Esophagus muscularis mucosa (tissue), 3 donors: Measurements from ENCODE around the gene PTPN7.

Experiments
- POLR2A ChIP-seq: fragments of 450-650 bp; IDR thresholded peaks from one replicate; pipeline ENCODE4 v1.6.1; 2017; ENCODE audit warnings: antibody characterized with exemption, moderate library complexity, mild to moderate bottlenecking, low read depth
- POLR2AphosphoS5 ChIP-seq, 2 donors: sonication (generic); formaldehyde crosslinking; IDR thresholded peaks; one replicate each; pipeline ENCODE4 v1.6.1; 2017; ENCODE audit warnings: antibody characterized with exemption in 2 of 2
- TF ChIP-seq, protein P1 (sequence below), 3 experiments: fragments of 200-600 bp in 2 of 3; fragments of 450-650 bp in 1 of 3; sonication (generic) in 2 of 3; IDR thresholded peaks; one replicate each; pipeline ENCODE4 v1.5.1; 2017 to 2019; ENCODE audit warnings: antibody characterized with exemption in 3 of 3, mild to moderate bottlenecking in 2 of 3, moderate library complexity in 1 of 3

DNA sequence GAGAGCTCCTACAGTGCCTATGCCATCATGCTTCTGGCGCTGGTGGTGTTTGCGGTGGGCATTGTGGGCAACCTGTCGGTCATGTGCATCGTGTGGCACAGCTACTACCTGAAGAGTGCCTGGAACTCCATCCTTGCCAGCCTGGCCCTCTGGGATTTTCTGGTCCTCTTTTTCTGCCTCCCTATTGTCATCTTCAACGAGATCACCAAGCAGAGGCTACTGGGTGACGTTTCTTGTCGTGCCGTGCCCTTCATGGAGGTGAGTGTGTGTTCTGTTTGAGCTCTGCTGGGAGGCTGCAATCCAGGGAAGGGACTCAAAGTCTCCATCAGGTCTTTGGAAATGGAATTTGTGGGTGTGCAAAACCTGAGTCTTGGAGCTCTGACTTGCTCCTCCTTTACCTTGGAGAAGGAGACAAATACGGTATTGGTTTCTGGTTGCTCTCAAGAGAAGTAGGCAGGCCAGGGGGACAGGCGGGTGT, 37.0 kb downstream of the PTPN7 start:
- TF ChIP-seq, protein P1, sequence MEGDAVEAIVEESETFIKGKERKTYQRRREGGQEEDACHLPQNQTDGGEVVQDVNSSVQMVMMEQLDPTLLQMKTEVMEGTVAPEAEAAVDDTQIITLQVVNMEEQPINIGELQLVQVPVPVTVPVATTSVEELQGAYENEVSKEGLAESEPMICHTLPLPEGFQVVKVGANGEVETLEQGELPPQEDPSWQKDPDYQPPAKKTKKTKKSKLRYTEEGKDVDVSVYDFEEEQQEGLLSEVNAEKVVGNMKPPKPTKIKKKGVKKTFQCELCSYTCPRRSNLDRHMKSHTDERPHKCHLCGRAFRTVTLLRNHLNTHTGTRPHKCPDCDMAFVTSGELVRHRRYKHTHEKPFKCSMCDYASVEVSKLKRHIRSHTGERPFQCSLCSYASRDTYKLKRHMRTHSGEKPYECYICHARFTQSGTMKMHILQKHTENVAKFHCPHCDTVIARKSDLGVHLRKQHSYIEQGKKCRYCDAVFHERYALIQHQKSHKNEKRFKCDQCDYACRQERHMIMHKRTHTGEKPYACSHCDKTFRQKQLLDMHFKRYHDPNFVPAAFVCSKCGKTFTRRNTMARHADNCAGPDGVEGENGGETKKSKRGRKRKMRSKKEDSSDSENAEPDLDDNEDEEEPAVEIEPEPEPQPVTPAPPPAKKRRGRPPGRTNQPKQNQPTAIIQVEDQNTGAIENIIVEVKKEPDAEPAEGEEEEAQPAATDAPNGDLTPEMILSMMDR (IDR thresholded peaks at IDR 0.05): no peak
- TF ChIP-seq POLR2A: no peak
- no peak for TF ChIP-seq POLR2AphosphoS5 (IDR thresholded peaks at IDR 0.05)
